Gastroesophageal sphincter (tissue), 3 donors: ENCODE results near the gene LSR.

Source experiments
- EP300 ChIP-seq: sonication (generic); formaldehyde crosslinking; IDR thresholded peaks from one replicate; pipeline ENCODE4 v1.6.1; 2017; ENCODE audit warnings: antibody characterized with exemption, mild to moderate bottlenecking
- POLR2A ChIP-seq, 2 donors: fragments of 450-650 bp; IDR thresholded peaks; one replicate each; pipeline ENCODE4 v1.6.1; 2017; ENCODE audit warnings: antibody characterized with exemption in 2 of 2, mild to moderate bottlenecking in 2 of 2, moderate library complexity in 1 of 2
- POLR2AphosphoS5 ChIP-seq: sonication (generic); formaldehyde crosslinking; IDR thresholded peaks from one replicate; pipeline ENCODE4 v1.6.1; 2017; ENCODE audit warnings: antibody characterized with exemption
- TF ChIP-seq, protein P1 (sequence below), 4 experiments: fragments of 200-600 bp in 2 of 4; fragments of 450-650 bp in 2 of 4; sonication (generic) in 1 of 4; IDR thresholded peaks; one replicate each; pipeline ENCODE4 v1.5.1; 2017 to 2019; ENCODE audit warnings: antibody characterized with exemption in 4 of 4, mild to moderate bottlenecking in 2 of 4, moderate library complexity in 2 of 4

GRCh38 chr19:35273686-35274259 lies 25.0 kb downstream of the LSR start:
- TF ChIP-seq POLR2A (IDR thresholded peaks at IDR 0.05) (no peak), POLR2AphosphoS5 (no peak), EP300 (no peak)
- TF ChIP-seq, protein P1, sequence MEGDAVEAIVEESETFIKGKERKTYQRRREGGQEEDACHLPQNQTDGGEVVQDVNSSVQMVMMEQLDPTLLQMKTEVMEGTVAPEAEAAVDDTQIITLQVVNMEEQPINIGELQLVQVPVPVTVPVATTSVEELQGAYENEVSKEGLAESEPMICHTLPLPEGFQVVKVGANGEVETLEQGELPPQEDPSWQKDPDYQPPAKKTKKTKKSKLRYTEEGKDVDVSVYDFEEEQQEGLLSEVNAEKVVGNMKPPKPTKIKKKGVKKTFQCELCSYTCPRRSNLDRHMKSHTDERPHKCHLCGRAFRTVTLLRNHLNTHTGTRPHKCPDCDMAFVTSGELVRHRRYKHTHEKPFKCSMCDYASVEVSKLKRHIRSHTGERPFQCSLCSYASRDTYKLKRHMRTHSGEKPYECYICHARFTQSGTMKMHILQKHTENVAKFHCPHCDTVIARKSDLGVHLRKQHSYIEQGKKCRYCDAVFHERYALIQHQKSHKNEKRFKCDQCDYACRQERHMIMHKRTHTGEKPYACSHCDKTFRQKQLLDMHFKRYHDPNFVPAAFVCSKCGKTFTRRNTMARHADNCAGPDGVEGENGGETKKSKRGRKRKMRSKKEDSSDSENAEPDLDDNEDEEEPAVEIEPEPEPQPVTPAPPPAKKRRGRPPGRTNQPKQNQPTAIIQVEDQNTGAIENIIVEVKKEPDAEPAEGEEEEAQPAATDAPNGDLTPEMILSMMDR (IDR thresholded peaks at IDR 0.05) = no peak
